Measurements from ENCODE around the gene SAE1. TPM values are rescaled to one million over a fixed set of nuclear protein-coding genes. Genes with fewer than 3 reads are reported as not detected.
A peak's percentile ranks its signal among the peaks of the same experiment; 100 is the strongest.

SAE1 gene
- total RNA-seq, 1 donor from 2014 or later, result 114 TPM

- TF ChIP-seq CTCF (IDR thresholded peaks at IDR 0.05; ENCODE audit: insufficient read depth, low read length, poor library complexity, severe bottlenecking), result no peak
- Histone ChIP-seq H3K27me3 (ENCODE audit: control insufficient read depth, insufficient read depth, low read length) (no peaks in the 10 kb centered on the region), H3K4me3 (ENCODE audit: low read depth, low read length) (no peak overlapping the region), H3K36me3 (ENCODE audit: control insufficient read depth, insufficient read depth, low read length) (peaks cover 2% of the 10 kb centered on the region)
- no peak for DNase-seq (ENCODE audit: low read depth)
Observed at GRCh38 chr19:47221890-47222289, 91.3 kb downstream of the SAE1 start.

- peaks cover 2% of the 10 kb centered on the region for H3K36me3 ChIP-seq (ENCODE audit: control insufficient read depth, insufficient read depth, low read length)
- H3K4me3 ChIP-seq (ENCODE audit: low read depth, low read length), result peak overlapping the region; percentile 36
- no peak for DNase-seq (ENCODE audit: low read depth)
- no peak for TF ChIP-seq CTCF (IDR thresholded peaks at IDR 0.05; ENCODE audit: insufficient read depth, low read length, poor library complexity, severe bottlenecking)
- no peaks in the 10 kb centered on the region for H3K27me3 ChIP-seq (ENCODE audit: control insufficient read depth, insufficient read depth, low read length)
Observed at GRCh38 chr19:47225746-47226425, 95.3 kb downstream of the SAE1 start.

- peaks cover 2% of the 10 kb centered on the region for H3K36me3 ChIP-seq (ENCODE audit: control insufficient read depth, insufficient read depth, low read length)
- H3K27me3 ChIP-seq (ENCODE audit: control insufficient read depth, insufficient read depth, low read length), result no peaks in the 10 kb centered on the region
- no peak for DNase-seq (ENCODE audit: low read depth)
- H3K4me3 ChIP-seq (ENCODE audit: low read depth, low read length), result peak overlapping the region; percentile 75
- no peak for TF ChIP-seq CTCF (IDR thresholded peaks at IDR 0.05; ENCODE audit: insufficient read depth, low read length, poor library complexity, severe bottlenecking)
Observed at GRCh38 chr19:47226426-47227351, 96.1 kb downstream of the SAE1 start.

GRCh38 chr19:47227352-47228167 lies 96.9 kb downstream of the SAE1 start:
- H3K36me3 ChIP-seq (ENCODE audit: control insufficient read depth, insufficient read depth, low read length), result no peaks in the 10 kb centered on the region
- TF ChIP-seq CTCF (IDR thresholded peaks at IDR 0.05; ENCODE audit: insufficient read depth, low read length, poor library complexity, severe bottlenecking), result no peak
- H3K4me3 ChIP-seq (ENCODE audit: low read depth, low read length), result peak overlapping the region; percentile 75
- H3K27me3 ChIP-seq (ENCODE audit: control insufficient read depth, insufficient read depth, low read length), result no peaks in the 10 kb centered on the region
- peak; percentile 78 for DNase-seq (ENCODE audit: low read depth)

GRCh38 chr19:47228168-47228936 lies 97.7 kb downstream of the SAE1 start:
- no peak for DNase-seq (ENCODE audit: low read depth)
- Histone ChIP-seq H3K27me3 (ENCODE audit: control insufficient read depth, insufficient read depth, low read length) (no peaks in the 10 kb centered on the region), H3K36me3 (ENCODE audit: control insufficient read depth, insufficient read depth, low read length) (no peaks in the 10 kb centered on the region), H3K4me3 (ENCODE audit: low read depth, low read length) (peak overlapping the region; percentile 75)
- TF ChIP-seq CTCF (IDR thresholded peaks at IDR 0.05; ENCODE audit: insufficient read depth, low read length, poor library complexity, severe bottlenecking), result no peak
